Astrocyte (in vitro differentiated cells and primary cell): ENCODE results near the gene FUOM. TPM values are rescaled to one million over a fixed set of nuclear protein-coding genes. Genes with fewer than 3 reads are reported as not detected.

Source experiments
- DNase-seq: peaks from one replicate; pipeline ENCODE4 v3.0.0-alpha.2; 2010; ENCODE audit warnings: low read depth
- FAIRE-seq: peaks from 2 replicates; lab custom pipeline; 2011; peaks lifted over from hg19 to GRCh38; lab: Jason Lieb, UNC
- H2AFZ ChIP-seq: 2 replicates; pipeline ENCODE4 v1.6.0; 2012; ENCODE audit warnings: low read depth, low read length, inconsistent platforms
- H3K27ac ChIP-seq: 2 replicates; pipeline ENCODE4 v1.5.1; 2011; ENCODE audit warnings: low read depth, low read length, inconsistent platforms
- H3K27me3 ChIP-seq: 2 replicates; pipeline ENCODE4 v1.6.0; 2011; ENCODE audit warnings: low read length, inconsistent platforms; ENCODE audit not compliant: insufficient read depth
- H3K36me3 ChIP-seq: 2 replicates; pipeline ENCODE4 v1.5.1; 2011; ENCODE audit warnings: low read length, inconsistent platforms; ENCODE audit not compliant: insufficient read depth
- H3K4me1 ChIP-seq: 2 replicates; pipeline ENCODE4 v1.5.1; 2011; ENCODE audit warnings: low read length, inconsistent platforms; ENCODE audit not compliant: insufficient read depth
- H3K4me2 ChIP-seq: 2 replicates; pipeline ENCODE4 v1.6.0; 2012; ENCODE audit warnings: low read length, inconsistent platforms
- H3K4me3 ChIP-seq: 2 replicates; pipeline ENCODE4 v1.5.1; 2011; ENCODE audit warnings: low read depth, mild to moderate bottlenecking, low read length, inconsistent platforms; ENCODE audit not compliant: insufficient read depth
- H3K79me2 ChIP-seq: 2 replicates; pipeline ENCODE4 v1.6.0; 2012; ENCODE audit warnings: mild to moderate bottlenecking, low read length, inconsistent platforms; ENCODE audit not compliant: insufficient read depth
- H3K9ac ChIP-seq: 2 replicates; pipeline ENCODE4 v1.6.0; 2012; ENCODE audit warnings: mild to moderate bottlenecking, low read length, inconsistent platforms
- H3K9me3 ChIP-seq: 2 replicates; pipeline ENCODE4 v1.5.1; 2012; ENCODE audit warnings: low read depth, mild to moderate bottlenecking, low read length, inconsistent platforms; ENCODE audit not compliant: insufficient read depth
- H4K20me1 ChIP-seq: 2 replicates; pipeline ENCODE4 v1.6.0; 2012; ENCODE audit warnings: low read length, inconsistent platforms; ENCODE audit not compliant: insufficient read depth
- H3K27ac Mint-ChIP-seq: one replicate; pipeline ENCODE4 v1.8.0; 2021; ENCODE audit warnings: mild to moderate bottlenecking, mixed read lengths; ENCODE audit not compliant: unreplicated experiment
- H3K27me3 Mint-ChIP-seq: one replicate; pipeline ENCODE4 v1.8.0; 2021; ENCODE audit warnings: low read depth, mixed read lengths; ENCODE audit not compliant: unreplicated experiment
- H3K36me3 Mint-ChIP-seq: one replicate; pipeline ENCODE4 v1.8.0; 2021; ENCODE audit warnings: low read depth, mixed read lengths; ENCODE audit not compliant: unreplicated experiment
- H3K4me1 Mint-ChIP-seq: one replicate; pipeline ENCODE4 v1.8.0; 2021; ENCODE audit warnings: low read depth, mixed read lengths; ENCODE audit not compliant: unreplicated experiment
- H3K4me3 Mint-ChIP-seq: one replicate; pipeline ENCODE4 v1.8.0; 2021; ENCODE audit warnings: mild to moderate bottlenecking, moderate library complexity, mixed read lengths; ENCODE audit not compliant: unreplicated experiment
- H3K9me3 Mint-ChIP-seq: one replicate; pipeline ENCODE4 v1.8.0; 2021; ENCODE audit warnings: mild to moderate bottlenecking, mixed read lengths; ENCODE audit not compliant: unreplicated experiment
- CTCF ChIP-seq: IDR thresholded peaks from 2 replicates; pipeline ENCODE4 v1.5.1; 2011; ENCODE audit warnings: low read depth, mild to moderate bottlenecking, inconsistent platforms, low read length, moderate library complexity; ENCODE audit not compliant: insufficient read depth
- EZH2 ChIP-seq: IDR thresholded peaks from 2 replicates; pipeline ENCODE4 v1.6.1; 2012; ENCODE audit warnings: mild to moderate bottlenecking, low read length, inconsistent platforms; ENCODE audit not compliant: insufficient read depth
- total RNA-seq: library from RNA; stranded (reverse); gene quantifications from 2 replicates; pipeline ENCODE4 v1.2.1, GENCODE V29; 2021

Gene FUOM
- total RNA-seq, 1 donor from 2014 or later = 28.8 TPM

GRCh38 chr10:133393401-133394063 lies 35.7 kb upstream of the FUOM start:
- FAIRE-seq (no peak), DNase-seq (no peak)
- Histone ChIP-seq H3K27ac (no peak overlapping the region), H3K4me1 (peaks cover 6% of the 10 kb centered on the region), H2AFZ (peak overlapping the region; percentile 61), H3K4me2 (peak overlapping the region; percentile 95), H3K9me3 (no peaks in the 10 kb centered on the region), H3K79me2 (peaks cover 40% of the 10 kb centered on the region), H3K36me3 (peaks cover 6% of the 10 kb centered on the region), H3K4me3 (peak overlapping the region; percentile 83), H3K9ac (peak overlapping the region; percentile 88), H4K20me1 (peaks cover 4% of the 10 kb centered on the region), H3K27me3 (no peaks in the 10 kb centered on the region)
- H3K4me3 Mint-ChIP-seq = peak overlapping the region; percentile 76
- no peaks in the 10 kb centered on the region for H3K9me3 Mint-ChIP-seq
- peaks cover 16% of the 10 kb centered on the region for H3K4me1 Mint-ChIP-seq
- no peaks in the 10 kb centered on the region for H3K27me3 Mint-ChIP-seq
- no peak overlapping the region for H3K27ac Mint-ChIP-seq
- peaks cover 17% of the 10 kb centered on the region for H3K36me3 Mint-ChIP-seq
- TF ChIP-seq EZH2 = no peak
- no peak for TF ChIP-seq CTCF

- Histone ChIP-seq H3K9me3 (no peaks in the 10 kb centered on the region), H3K4me2 (no peak overlapping the region), H3K79me2 (peaks cover 29% of the 10 kb centered on the region), H3K4me3 (no peak overlapping the region), H3K36me3 (peaks cover 2% of the 10 kb centered on the region), H3K4me1 (peaks cover 6% of the 10 kb centered on the region), H3K27ac (no peak overlapping the region), H4K20me1 (no peaks in the 10 kb centered on the region), H3K9ac (no peak overlapping the region), H2AFZ (no peak overlapping the region), H3K27me3 (no peaks in the 10 kb centered on the region)
- no peaks in the 10 kb centered on the region for H3K27me3 Mint-ChIP-seq
- peaks cover 12% of the 10 kb centered on the region for H3K36me3 Mint-ChIP-seq
- DNase-seq (no peak), FAIRE-seq (no peak)
- H3K27ac Mint-ChIP-seq = no peak overlapping the region
- no peak for TF ChIP-seq CTCF
- no peak for TF ChIP-seq EZH2
- no peak overlapping the region for H3K4me3 Mint-ChIP-seq
- peaks cover 11% of the 10 kb centered on the region for H3K4me1 Mint-ChIP-seq
- no peaks in the 10 kb centered on the region for H3K9me3 Mint-ChIP-seq
Measured at GRCh38 chr10:133391761-133392518, 34.1 kb upstream of the FUOM start.
